ENCODE results near the gene RPP25.

RPP25 gene, protein sequence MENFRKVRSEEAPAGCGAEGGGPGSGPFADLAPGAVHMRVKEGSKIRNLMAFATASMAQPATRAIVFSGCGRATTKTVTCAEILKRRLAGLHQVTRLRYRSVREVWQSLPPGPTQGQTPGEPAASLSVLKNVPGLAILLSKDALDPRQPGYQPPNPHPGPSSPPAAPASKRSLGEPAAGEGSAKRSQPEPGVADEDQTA

DNA sequence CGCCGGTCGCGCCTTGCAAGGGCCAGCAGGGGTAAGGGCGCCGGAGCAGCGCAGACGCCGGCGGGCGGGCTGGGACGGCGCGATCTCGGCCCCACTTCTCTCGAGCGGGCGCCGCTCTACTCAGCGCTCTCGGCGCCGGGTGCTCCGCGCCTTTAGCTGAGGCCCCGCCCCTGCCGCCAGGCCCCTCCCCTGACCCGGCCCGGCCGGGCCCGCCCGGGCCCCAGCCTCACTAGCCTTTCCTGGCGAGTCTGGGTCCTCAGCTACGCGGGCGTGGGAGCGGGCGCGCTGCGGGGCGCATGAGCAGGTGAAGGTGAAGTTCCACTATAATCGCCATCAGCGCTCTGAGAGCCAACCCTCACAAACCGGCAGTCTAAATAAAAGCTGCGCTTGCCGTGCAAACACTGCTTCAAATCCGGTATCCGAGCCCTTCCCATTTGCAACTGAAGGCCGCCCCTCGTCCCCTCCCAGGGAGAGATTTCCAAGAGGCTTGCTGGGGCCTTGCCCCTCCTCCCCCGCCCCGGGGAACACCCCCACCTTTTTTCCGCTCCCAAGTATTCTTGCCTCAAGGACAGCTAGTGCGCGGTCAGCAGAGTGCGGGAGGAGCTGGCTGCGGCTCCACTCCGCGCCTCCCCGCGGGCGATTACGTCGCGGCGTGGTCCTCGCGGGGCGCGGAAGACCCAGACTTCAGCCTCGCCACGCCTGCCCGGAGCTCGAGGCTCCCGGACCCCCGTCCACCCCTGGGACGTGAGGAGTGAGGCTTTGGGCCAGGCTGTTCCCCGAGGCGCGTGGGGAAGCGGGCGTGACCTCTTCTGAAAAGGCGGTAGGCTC is at the start of gene RPP25:
Gene RPP25 (minus strand): TSS at position 125 of the 828 bp plus-strand sequence. CDS start 189 bp downstream, outside the sequence.
- peak; percentile 80 for DNase-seq

DNA sequence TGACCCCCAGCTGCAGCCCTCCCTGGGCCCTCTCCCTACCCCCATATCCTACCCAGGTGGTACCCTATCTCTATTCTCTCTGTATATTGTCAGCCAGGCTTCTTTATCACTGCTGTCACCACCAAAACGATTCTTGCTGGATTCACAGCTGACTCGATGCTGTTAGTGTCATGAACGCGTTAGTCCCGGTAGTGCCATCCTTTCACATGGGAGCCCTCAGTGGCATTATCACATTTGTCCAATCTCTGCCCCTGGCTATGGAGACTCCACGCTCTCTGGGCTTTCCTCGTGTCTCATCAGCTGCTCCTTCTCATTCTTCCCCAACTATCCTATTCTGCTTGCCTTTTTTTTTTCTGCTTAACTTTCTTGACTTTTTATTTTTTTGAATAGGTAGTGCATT is 45.8 kb upstream of the RPP25 start:
- DNase-seq = no peak

DNA sequence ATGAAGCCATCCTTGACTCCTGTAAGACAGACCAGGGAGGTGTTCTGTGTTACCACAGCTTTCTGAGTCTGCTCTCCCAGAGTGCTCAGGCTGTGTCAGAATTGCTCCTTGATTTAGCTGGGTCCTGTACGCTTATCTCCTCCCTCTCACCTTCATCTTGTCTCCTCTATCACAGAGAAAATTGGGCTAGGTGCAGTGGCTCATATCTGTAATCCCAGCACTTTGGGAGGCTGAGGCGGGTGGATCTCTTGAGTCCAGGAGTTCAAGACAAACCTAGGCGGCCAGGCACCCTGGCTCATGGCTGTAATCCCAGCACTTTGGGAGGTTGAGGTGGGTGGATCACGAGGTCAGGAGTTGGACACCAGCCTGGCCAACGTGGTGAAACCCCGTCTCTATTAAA is 44.7 kb upstream of the RPP25 start:
- no peak for DNase-seq

DNA sequence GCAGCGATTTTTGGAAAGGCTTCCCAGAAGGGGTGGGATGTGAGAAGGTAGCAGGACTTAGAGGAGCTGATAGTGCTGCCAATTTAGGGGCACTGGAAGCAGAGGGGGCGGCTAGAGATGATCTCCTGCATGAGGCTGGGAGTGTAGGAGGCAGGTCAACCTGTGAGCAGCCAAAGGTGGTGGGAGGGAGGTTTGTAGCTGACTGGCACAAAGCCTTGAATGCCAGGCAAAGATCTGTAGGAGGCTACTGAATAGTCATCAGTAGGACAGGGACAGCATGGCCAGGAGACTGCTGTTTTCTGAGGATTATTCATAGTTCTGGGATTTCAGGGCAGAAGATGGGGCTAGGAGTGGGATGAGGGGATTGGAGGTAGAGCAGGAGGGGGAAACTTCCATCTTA is 41.0 kb upstream of the RPP25 start:
- no peak for DNase-seq

DNA sequence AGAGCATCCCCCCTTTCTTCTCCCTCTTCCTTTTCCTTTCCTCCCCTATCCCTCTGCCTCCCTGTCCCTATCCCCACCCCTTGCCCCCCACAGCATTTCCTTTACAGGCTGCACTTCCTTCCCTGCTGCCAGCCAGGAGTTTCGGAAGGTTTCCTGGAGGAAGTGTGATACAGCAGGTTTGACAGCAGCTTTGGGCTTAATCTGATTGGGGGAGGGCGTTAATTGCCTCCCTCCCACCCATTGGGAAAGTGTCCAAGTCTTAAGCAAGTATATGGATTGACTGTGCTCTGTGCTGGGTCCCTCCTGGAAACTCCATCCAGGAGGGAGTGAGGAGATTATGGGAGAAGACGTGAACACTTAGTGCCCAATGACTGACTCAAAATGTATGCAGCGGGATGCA is 40.6 kb upstream of the RPP25 start:
- no peak for DNase-seq

DNA sequence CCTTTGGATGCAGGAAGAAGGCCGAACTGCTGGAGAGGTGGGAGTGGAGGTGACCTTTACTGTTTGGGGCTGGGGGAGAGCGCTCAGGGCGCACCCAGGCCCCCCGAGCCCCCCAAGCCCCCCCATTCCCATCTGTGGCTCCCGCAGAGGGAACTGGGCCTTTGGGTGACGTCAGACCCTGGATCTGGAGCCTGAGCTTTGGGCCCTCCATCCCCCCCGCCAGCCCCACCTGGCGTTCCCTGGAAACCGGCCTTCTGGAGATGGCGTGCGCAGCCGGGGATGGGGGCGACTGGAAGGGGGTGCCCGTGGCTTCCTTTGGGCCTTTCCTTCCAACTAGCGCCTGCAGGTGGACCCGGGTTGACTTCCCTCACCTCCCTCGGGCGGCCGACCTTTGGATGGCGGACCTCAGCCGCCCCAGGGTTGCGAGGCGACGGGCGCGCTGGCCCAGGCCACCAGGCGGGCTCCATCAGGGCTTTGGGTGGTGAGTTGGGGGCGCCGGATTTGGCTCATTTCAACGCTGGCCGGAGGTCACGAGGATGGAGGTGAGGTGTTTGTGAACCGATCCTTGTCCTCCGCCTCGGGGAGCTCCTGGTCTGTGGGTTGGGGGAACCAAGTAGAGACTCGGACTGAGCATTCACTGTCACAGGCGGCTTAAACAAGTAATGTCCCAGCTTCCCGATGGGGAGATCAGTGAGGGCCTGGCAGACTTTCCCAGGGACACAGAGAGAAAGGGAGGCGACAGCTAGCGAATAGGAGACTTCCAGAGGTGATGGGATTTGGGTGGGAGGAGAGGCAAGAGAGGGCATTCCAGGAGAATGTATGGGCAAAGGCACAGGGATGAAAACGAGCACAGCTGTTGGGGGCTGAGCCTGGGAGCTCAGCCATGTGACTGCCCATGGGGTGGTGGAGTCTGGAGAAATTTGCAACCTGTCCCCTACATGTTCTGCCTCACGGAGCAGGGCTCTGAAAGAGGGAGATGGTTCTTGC is 39.5 kb upstream of the RPP25 start:
- no peak for DNase-seq

DNA sequence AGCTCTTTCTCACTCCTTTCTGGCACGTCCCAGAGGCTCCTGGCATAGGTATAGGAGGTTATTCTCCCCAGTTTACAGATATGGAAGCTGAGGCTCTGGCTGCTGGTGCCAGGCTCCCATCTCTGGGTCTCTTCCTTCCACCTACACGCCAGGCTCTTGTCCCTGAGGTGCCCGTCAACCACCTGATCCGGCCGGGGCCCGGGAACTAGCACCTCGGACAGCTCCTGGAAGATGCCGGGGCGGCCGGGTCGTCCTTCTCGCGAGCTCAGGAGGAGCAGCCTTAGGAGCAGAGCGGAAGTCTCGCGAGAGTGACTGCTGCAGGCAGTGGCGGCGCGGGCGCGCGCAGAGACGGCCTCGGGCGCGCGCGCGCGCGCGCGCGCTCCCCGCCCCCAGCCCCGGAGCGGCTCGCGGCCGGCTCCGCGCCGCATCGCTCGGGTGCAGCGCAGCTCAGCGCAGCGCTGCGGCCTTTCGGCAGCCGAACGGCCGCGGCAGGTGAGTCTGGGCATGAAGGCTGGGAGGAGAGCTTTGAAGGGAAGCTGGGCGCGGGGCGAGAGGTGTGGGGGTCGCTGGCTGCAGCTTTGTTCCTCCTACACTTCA is 38.7 kb upstream of the RPP25 start, which contains the start of gene SCAMP5:
Gene SCAMP5 (plus strand): TSS at position 382 of the 597 bp plus-strand sequence. CDS start 16,277 bp downstream, outside the sequence.
- DNase-seq = peak; percentile 93

DNA sequence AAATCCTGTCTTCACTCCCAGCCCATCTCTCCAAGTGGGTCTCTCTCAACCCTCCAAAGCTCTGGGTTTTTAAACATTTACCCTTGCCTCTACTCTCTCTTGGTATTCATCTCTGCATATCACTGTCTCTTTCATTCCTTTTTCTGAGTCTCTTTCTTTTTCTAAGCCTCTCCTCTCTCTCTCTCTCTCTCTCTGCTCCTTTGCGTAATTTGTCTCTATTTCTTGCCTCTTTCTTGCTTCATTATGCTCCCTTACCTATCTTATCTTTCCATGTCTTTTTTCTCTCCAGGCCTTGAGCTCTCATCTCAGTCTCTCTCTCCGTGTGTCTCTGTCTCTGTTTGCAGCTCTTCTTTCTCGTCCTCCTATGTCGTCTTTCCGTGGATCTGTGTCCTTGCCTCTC is 38.1 kb upstream of the RPP25 start:
- no peak for DNase-seq

DNA sequence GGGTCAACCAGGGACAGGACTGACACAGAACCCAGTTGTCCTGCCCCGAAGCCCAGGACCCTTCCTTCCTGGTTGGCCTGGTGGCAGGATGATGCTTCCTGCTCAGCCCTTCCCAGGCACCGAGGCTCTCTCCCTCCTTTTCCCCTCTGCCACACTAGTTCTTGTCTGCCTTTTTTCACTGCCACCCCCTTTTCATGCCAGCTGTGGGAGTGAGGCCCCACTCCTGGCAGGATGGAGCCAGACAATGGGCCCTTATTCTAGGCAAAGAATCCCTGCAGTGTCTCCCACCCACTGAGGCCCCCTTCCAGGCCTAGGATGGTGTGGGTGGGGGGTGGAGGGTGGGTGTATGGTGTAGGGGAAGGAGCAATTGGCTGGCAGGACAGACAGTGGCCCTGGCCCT is 37.7 kb upstream of the RPP25 start:
- DNase-seq = no peak

DNA sequence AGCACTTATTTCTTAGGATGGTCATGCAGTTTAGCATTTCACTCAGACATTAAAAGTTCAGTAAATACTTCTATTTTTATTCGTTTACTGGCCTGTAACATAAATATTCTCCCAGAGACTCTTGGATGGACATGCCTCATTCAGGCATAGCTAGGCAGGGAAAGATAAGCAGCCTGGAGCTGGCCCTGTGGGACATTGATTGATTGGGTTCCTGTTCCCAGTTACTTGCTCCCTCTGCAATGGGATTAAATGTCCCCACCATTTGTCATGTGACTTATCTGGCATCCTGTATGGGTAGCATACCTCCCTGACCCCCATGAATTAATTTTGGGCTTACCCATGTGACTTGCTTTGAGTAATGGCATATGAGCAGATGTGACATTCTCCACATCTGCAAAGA is 36.0 kb upstream of the RPP25 start:
- no peak for DNase-seq

DNA sequence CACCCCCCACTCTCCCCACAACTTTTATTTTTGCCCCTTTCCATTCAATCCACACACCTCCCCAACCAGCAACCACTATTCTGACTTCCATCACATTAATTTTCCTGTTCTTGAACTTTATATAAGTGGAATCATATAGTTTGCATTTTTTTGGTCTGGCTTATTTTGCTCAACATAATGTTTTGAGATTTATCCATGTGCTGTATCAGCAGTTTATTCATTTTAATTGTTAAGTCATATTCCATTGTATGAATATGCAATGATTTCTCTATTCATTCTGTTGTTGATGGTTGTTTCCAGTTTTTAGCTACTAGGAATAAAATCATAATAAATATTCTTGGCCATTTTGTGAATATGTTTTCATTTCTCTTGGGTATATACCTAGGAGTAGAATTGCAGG is 33.0 kb upstream of the RPP25 start:
- no peak for DNase-seq

DNA sequence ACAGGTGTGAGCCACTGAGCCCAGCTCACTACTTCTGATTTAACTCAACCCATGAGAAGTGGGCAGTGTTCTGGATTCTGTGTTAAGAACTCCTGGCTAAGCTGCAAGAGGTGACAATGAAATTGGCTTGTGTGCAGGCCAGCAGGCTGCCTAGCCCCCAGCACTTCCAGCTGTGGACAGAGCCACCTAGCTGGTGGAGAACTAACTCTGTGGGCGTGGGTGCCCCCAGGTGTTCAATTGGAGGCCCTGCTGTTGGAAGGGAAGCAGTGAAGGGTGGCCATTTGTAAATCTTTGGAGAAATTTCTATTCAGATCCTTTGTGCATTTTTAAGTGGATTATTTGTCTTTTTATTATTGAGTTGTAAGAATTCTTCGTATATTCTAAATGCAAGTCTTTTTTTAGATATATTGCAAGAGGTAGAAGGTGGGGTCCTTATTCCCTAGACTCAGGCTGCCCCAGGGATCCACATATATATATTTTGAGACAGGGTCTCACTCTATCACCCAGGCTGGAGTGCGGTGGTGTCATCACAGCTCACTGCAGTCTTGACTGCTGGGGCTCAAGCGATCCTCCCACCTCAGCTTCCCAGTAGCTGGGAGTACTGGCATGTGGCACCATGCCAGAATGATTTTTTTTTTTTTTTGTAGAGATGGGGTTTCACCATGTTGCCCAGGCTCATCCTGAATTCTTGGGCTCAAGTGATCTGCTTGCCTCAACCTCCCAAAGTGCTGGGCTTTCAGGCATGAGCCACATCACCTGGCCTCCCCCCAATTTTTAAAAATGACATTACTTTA is 31.6 kb upstream of the RPP25 start:
- peak; percentile 26 for DNase-seq

DNA sequence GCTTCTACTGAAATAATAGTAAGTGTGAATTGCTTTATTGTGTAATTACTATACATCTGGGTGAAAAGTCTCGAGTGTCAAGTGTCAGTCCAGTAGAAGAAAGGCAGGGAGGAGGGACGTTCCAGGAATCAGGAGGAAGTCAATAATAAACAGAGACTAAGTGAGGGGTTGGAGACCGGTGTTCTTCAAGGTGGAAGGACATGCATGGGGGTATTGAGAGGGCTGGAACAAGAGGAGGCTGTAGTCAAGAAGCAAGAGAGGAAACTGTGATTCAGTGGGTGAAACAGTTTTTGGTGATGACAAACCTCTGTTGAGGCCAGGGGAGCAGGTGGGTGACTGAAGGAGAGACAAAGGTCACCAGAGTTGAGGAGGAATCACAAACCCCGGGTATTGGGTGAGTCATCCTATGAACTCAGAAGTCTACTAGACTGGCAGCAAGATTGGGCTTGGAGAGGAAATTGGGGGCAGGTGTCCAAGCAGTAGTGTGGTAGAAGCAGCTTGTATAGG is 27.2 kb upstream of the RPP25 start:
- peak; percentile 7 for DNase-seq

DNA sequence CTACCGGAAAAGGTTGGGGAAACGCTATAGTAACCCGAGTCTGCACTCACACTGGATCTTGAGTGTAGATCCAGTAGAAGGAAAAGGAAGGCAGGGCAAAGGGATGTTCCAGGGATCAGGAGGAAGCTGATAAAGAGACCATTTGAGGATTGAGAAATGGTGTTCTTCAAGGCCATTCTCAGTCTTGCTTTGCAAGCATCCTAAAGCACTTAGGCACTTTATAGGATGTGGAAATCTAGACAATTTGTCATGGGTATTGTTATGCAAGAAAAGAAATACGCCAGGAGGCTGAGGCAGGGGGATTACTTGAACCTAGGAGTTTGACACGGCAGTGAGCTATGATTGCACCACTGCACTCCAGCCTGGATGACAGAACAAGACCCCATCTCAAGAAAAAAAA is 25.6 kb upstream of the RPP25 start:
- DNase-seq = no peak

DNA sequence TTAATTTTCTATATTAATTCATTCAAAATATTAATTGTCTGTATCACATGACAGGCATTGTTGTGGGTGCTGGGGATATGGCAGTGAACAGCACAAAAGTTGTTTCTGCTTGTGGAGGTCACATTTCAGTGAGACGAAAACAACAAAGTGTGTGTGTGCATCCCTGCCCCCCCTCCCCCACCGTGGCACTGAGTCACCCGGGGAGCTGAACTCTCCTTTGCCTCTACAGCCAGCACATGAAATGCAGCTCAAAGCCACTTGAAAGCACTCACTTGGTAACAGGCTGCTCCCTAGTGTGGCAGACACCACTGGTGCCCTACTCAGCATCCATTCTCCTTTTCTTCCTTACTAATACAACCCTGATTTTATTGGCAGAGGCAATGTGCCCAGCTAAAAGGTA is 21.9 kb upstream of the RPP25 start:
- peak; percentile 38 for DNase-seq

DNA sequence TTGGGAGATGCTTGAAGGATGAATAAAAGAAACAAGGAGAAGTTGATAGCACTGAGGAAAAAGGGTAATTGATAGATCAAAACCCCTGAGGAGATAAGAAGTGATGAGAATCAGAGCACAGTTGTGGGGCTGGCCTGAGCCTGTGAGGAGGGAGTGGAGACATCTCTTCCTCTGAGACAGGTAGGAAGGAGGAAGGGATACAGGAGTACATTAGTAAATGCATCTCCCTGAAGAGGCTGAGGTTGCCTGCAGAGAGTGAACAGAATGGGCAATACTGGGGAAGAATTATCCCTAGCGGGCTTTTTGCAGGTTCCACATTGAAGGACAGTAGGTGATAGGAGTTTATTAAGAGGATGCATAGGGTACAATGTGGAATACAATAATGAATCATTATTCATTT is 21.5 kb upstream of the RPP25 start:
- DNase-seq = no peak

DNA sequence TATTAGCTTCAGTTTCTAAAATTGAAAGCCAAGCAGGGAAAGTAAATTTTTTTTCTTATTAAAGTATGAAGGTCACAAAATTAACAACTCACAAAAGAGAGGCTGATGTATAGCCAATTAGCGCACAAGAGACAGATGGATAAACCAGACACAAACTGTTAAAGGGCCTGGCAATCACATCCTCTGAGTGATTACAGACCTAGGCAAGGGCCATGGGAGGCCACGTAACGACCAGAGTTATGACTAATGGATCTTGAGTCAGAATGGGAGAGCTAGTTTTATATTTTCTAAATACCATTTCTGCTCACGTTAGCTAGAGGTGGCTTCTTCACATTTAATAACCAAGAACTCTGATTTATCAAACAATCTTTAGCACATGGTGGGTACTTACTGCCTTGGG is 21.0 kb upstream of the RPP25 start:
- no peak for DNase-seq

DNA sequence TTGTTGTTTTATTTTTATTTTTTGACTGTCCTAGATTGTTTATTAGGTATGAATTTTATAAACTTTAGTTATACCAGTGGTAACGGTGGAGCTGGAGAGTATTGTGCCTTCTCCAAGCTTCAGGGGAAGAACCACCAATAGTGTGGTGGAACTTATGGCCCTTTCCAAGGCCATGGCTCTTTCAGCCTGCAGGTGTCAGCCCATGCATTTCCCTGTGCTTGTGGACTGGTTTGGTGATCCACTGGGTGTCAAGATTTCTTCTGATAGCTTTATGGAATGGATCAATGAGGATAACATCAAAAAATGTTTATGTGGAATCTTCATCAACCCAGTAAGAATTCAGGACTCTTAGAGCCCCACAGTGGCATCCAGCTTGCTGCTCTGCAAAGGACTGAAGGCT is 19.6 kb upstream of the RPP25 start:
- DNase-seq = no peak

DNA sequence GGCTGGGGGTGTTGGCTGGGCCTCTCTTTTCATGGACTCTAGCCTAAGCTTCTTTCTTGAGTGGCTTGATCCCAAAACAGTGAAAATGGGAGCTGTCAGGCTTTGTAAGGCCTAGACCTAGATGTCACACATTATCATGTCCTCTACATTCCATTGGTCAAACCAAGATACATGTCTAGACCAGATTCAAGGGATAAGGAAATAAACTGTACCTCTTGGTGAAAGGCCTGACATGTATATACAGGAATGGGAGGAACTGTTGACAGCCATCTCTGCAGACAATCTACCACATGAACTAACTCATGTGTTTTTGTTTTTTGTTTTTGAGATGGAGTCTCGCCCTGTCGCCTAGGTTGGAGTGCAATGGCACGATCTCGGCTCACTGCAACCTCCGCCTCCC is 11.1 kb upstream of the RPP25 start:
- DNase-seq = no peak

DNA sequence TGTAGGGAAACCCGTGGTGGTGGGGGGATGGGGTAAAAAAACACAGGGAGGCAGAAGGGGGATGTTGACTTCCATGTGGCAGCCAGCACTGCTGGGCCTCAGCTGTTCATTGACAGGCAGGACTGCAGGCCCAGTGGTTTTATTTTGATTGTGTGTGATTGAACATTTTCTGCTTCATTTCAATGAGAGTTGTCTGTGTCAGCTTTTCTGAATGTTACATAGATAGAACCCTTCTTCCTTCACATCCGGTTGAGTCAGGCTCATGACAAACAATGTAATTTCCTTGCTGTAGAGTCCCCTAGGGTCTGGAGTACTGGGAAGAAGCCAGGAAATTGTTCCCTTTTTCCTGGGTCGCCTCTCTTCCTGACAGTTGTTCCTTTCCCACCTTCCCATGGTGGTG is 8.2 kb upstream of the RPP25 start:
- DNase-seq = peak; percentile 74

DNA sequence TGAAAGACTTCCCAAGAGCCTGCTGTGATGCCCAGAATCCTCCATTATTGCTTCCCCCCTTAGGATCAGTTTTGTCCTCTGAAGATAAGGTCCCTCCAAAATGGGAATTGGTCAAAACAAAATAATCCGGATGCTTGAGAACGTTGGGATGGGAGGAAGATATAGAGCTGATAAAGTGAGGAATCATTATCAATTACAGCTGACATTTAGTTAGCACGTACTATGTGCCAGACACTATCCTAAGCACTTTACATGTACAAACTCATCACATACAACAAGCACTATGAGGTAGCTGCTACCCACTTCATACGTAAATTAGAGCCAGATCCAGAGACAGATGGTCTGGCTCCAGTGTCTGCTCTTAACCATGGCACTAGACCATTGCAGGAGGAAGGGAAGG is 6.6 kb upstream of the RPP25 start:
- DNase-seq = no peak

DNA sequence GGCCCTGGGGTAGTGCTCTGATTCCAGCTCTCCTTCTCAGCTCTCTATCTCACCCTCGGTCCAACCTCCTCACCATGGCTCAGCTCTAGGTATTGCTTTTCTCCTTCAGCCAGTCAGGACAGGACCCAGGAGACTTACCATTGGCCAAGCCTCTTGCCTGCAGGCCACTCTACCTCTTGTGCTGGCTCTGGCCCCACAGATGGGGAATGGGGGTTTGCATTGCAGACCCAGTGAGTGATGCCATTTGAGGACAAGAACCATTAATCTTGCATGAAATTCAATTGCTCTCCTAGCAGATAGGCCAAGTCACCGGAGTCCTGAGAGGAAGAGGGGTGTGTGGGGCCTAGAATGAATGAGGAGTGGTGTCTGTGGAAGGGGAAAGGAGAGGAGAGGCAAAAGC is 6.1 kb upstream of the RPP25 start:
- DNase-seq = no peak

Measured in fibroblast of skin of right biceps (primary cell).